A549 (cell line): Measurements from ENCODE around the gene PADI2. TPM values are rescaled to one million over a fixed set of nuclear protein-coding genes. Genes with fewer than 3 reads are reported as not detected.

ENCODE experiments used
- ATAC-seq, 2 experiments: fragments of 200-7000 bp in 1 of 2; fragments of >200 bp in 1 of 2; cut with Nextera tagmentation in 1 of 2; cut with Tn5 transposase in 1 of 2; 3 replicates each; pipeline versions ENCODE4 v1.8.0 to v1.9.1; 2018 to 2020; ENCODE audit warnings: mild to moderate bottlenecking in 1 of 2, moderate library complexity in 1 of 2
- CTCF ChIA-PET: fragments of 300-600 bp; sonication (Branson Sonifier 250); formaldehyde crosslinking; extraction: SDS; loops from one replicate; lab custom pipeline; 2021; ENCODE audit warnings: antibody characterized with exemption, inconsistent platforms; lab: Yijun Ruan, JAX
- POLR2A ChIA-PET: fragments of 350-600 bp; formaldehyde crosslinking; extraction: SDS; loops from one replicate; lab custom pipeline; 2021; ENCODE audit warnings: antibody characterized with exemption, inconsistent platforms; lab: Yijun Ruan, JAX
- DNase-seq, 2 experiments: peaks; one replicate each; pipeline versions ENCODE4 v3.0.0 to v3.0.0-alpha.2; 2011 to 2016; ENCODE audit warnings: low read depth in 1 of 2, low spot score in 1 of 2
- FAIRE-seq: peaks from 2 replicates; lab custom pipeline; 2011; peaks lifted over from hg19 to GRCh38; lab: Jason Lieb, UNC
- H3K27ac ChIP-seq, 2 experiments: fragments of >200 bp; sonication (Bioruptor Twin); formaldehyde crosslinking; 3 replicates each; pipeline ENCODE4 v1.5.1; 2016 to 2017
- H3K4me1 ChIP-seq: fragments of >200 bp; sonication (Bioruptor Twin); formaldehyde crosslinking; 3 replicates; pipeline ENCODE4 v1.6.1; 2016
- H3K4me2 ChIP-seq: fragments of >200 bp; sonication (Bioruptor Twin); formaldehyde crosslinking; 3 replicates; pipeline ENCODE4 v1.6.1; 2016
- H3K4me3 ChIP-seq: fragments of >200 bp; sonication (Bioruptor Twin); formaldehyde crosslinking; 3 replicates; pipeline ENCODE4 v1.5.1; 2016
- H3K9me3 ChIP-seq: fragments of >200 bp; sonication (Bioruptor Twin); formaldehyde crosslinking; 3 replicates; pipeline ENCODE4 v1.6.1; 2016
- CBX8 ChIP-seq: fragments of 200-600 bp; sonication (generic); IDR thresholded peaks from 2 replicates; pipeline ENCODE4 v1.6.1; 2016
- CTCF ChIP-seq: fragments of >200 bp; sonication (Bioruptor Twin); formaldehyde crosslinking; IDR thresholded peaks from 3 replicates; pipeline ENCODE4 v1.5.1; 2016
- E2F6 ChIP-seq: IDR thresholded peaks from 2 replicates; pipeline ENCODE4 v1.6.1; 2012; ENCODE audit warnings: low read depth, borderline replicate concordance
- EHMT2 ChIP-seq: fragments of 200-600 bp; sonication (generic); IDR thresholded peaks from 2 replicates; pipeline ENCODE4 v1.6.1; 2016; ENCODE audit warnings: antibody characterized with exemption, low read depth, mild to moderate bottlenecking, moderate library complexity
- ELK1 ChIP-seq: fragments of 150-350 bp; IDR thresholded peaks from 2 replicates; pipeline ENCODE4 v1.6.1; 2014; ENCODE audit warnings: low read depth, mild to moderate bottlenecking, low read length
- GATA3 ChIP-seq: IDR thresholded peaks from 2 replicates; pipeline ENCODE4 v1.6.1; 2012; ENCODE audit warnings: borderline replicate concordance
- HEYL ChIP-seq: fragments of 250-450 bp; sonication (Bioruptor Pico); IDR thresholded peaks from 2 replicates; pipeline ENCODE4 v1.8.0; 2021; ENCODE audit warnings: mild to moderate bottlenecking, moderate library complexity
- KDM1A ChIP-seq: fragments of 200-600 bp; sonication (generic); IDR thresholded peaks from 2 replicates; pipeline ENCODE4 v1.6.1; 2016; ENCODE audit warnings: low read depth, mild to moderate bottlenecking
- KDM5A ChIP-seq: fragments of 200-600 bp; sonication (generic); IDR thresholded peaks from 2 replicates; pipeline ENCODE4 v1.6.1; 2016; ENCODE audit warnings: antibody characterized with exemption, mild to moderate bottlenecking
- MAZ ChIP-seq: fragments of 150-350 bp; IDR thresholded peaks from 2 replicates; pipeline ENCODE4 v1.6.1; 2014; ENCODE audit warnings: antibody characterized with exemption, low read depth, low read length, borderline replicate concordance
- MYC ChIP-seq: IDR thresholded peaks from 2 replicates; pipeline ENCODE4 v1.6.1; 2012; ENCODE audit warnings: mild to moderate bottlenecking, inconsistent platforms, low read length, improper control_type of control experiment, borderline replicate concordance
- NFE2L2 ChIP-seq: fragments of 150-350 bp; conservative IDR thresholded peaks from 2 replicates; pipeline ENCODE4 v1.6.1; 2014; ENCODE audit warnings: low read length
- NPAS2 ChIP-seq: fragments of 250-450 bp; sonication (Bioruptor Pico); IDR thresholded peaks from 2 replicates; pipeline ENCODE4 v1.8.0; 2022; ENCODE audit warnings: mild to moderate bottlenecking, moderate library complexity, borderline replicate concordance
- NR3C1 ChIP-seq: fragments of >200 bp; sonication (Bioruptor Twin); formaldehyde crosslinking; IDR thresholded peaks from 3 replicates; pipeline ENCODE4 v1.6.1; 2017
- RFX5 ChIP-seq: fragments of 450-650 bp; IDR thresholded peaks from 2 replicates; pipeline ENCODE4 v1.7.1; 2014; ENCODE audit warnings: antibody characterized with exemption, mild to moderate bottlenecking, moderate library complexity
- RNF2 ChIP-seq: fragments of 200-600 bp; sonication (generic); IDR thresholded peaks from 2 replicates; pipeline ENCODE4 v1.6.1; 2016; ENCODE audit warnings: low read depth, mild to moderate bottlenecking, antibody characterized with exemption, moderate library complexity, borderline replicate concordance
- ZC3H11A ChIP-seq: fragments of 450-650 bp; IDR thresholded peaks from 2 replicates; pipeline ENCODE4 v1.6.1; 2014; ENCODE audit warnings: antibody characterized with exemption, mild to moderate bottlenecking
- ZFP36 ChIP-seq: fragments of 450-650 bp; IDR thresholded peaks from 2 replicates; pipeline ENCODE4 v1.6.1; 2014; ENCODE audit warnings: borderline replicate concordance; ENCODE audit not compliant: partially characterized antibody
- ZSCAN20 ChIP-seq: fragments of 250-450 bp; sonication (Bioruptor Pico); IDR thresholded peaks from 2 replicates; pipeline ENCODE4 v1.8.0; 2022; ENCODE audit warnings: mild to moderate bottlenecking, moderate library complexity
- WGBS: methylation state at CpG from one replicate; pipeline ENCODE4 v1.1.6; 2017; ENCODE audit errors: missing lambda C conversion rate; 5-methylcytosine and 5-hydroxymethylcytosine counted together
- polyA plus RNA-seq, 4 experiments: library from polyadenylated mRNA; depleted of rRNA in 3 of 4; stranded (reverse); fragments of >200 nt; fragmentation: RNase III in 1 of 4; extraction: RNeasy Plus Mini Kit Qiagen cat#74134 plus additional on column Dnase treatment in 1 of 4; gene quantifications; 2 replicates in 3 of 4; 3 replicates in 1 of 4; pipeline ENCODE4 v1.2.3, GENCODE V29; 2011 to 2017

Gene PADI2
- polyA plus RNA-seq, 2 of the 4 experiments (the other 2 are of a cell fraction): 1.1 to 1.3 TPM

- Histone ChIP-seq H3K4me3 (no peak overlapping the region), H3K4me2 (no peak overlapping the region)
- no peak for FAIRE-seq
- CTCF ChIA-PET: interaction anchor here (0.7 to 1.2 kb wide), 3 partner anchors 27 to 73 kb away, joined by 3 read pairs; no protein-coding TSS in a partner anchor
- WGBS: 84% methylated on average over 15 of the region's 16 CpGs
- DNase-seq: no peak
- no peak for TF ChIP-seq ZFP36
- no peak for TF ChIP-seq NR3C1
- TF ChIP-seq ELK1: no peak
- TF ChIP-seq ZSCAN20: no peak
- no peak for TF ChIP-seq RFX5
- no peak for TF ChIP-seq NPAS2
- no peak for TF ChIP-seq HEYL (CRISPR knock-in tag)
- no peak for TF ChIP-seq E2F6
- TF ChIP-seq, all 56 proteins: peak for 0
- H3K4me1 ChIP-seq: peaks cover 30% of the 10 kb centered on the region
- POLR2A ChIA-PET: no interaction called here
- no peaks in the 10 kb centered on the region for H3K9me3 ChIP-seq
- peak overlapping the region in 1 of 2 experiments; percentile 1; a peak in 2 of 6 replicates for H3K27ac ChIP-seq
- ATAC-seq: no peak
Measured at GRCh38 chr1:17163789-17164666, 44.8 kb upstream of the PADI2 start.

- Histone ChIP-seq H3K9me3 (no peaks in the 10 kb centered on the region), H3K4me2 (no peak overlapping the region), H3K4me3 (no peak overlapping the region), H3K27ac (peak overlapping the region in 1 of 2 experiments; percentile 71; a peak in 3 of 6 replicates), H3K4me1 (peaks cover 23% of the 10 kb centered on the region)
- no peak for DNase-seq
- TF ChIP-seq CTCF (no peak), KDM1A (no peak), ZC3H11A (no peak), NR3C1 (no peak)
- 91% methylated on average over 6 of the region's 7 CpGs for WGBS
- POLR2A ChIA-PET: no interaction called here
- CTCF ChIA-PET: no interaction called here
- no peak for ATAC-seq
- FAIRE-seq: no peak
Measured at GRCh38 chr1:17163371-17163770, 44.1 kb upstream of the PADI2 start.

- ATAC-seq (peak; percentile 12 to 36; a peak in 2 of 6 replicates), DNase-seq (peak in 1 of 2 experiments; percentile 13), FAIRE-seq (no peak)
- CTCF ChIA-PET: no interaction called here
- Histone ChIP-seq H3K4me2 (no peak overlapping the region), H3K4me1 (peaks cover 19% of the 10 kb centered on the region; the same call in 2 of the 3 replicates), H3K4me3 (no peak overlapping the region), H3K27ac (peak overlapping the region in 1 of 2 experiments; percentile 71; a peak in 3 of 6 replicates), H3K9me3 (no peaks in the 10 kb centered on the region)
- POLR2A ChIA-PET: no interaction called here
- 62% methylated on average over 4 of the region's 7 CpGs for WGBS
- no peak for TF ChIP-seq CBX8
- no peak for TF ChIP-seq NFE2L2
- no peak for TF ChIP-seq CTCF
- no peak for TF ChIP-seq MAZ
- no peak for TF ChIP-seq ZSCAN20
- no peak for TF ChIP-seq EHMT2
- no peak for TF ChIP-seq KDM5A
- no peak for TF ChIP-seq GATA3
- no peak for TF ChIP-seq MYC
- TF ChIP-seq RNF2: no peak
Measured at GRCh38 chr1:17162941-17163340, 43.7 kb upstream of the PADI2 start.
